HG02870 (cell line): Measurements from ENCODE around the gene BATF.

ENCODE experiments used
- ATAC-seq: cut with Tn5 transposase; IDR thresholded peaks from one replicate; pipeline ENCODE4 v1.9.1; 2021; ENCODE audit warnings: mild to moderate bottlenecking, moderate library complexity; ENCODE audit not compliant: unreplicated experiment

Gene BATF

DNA sequence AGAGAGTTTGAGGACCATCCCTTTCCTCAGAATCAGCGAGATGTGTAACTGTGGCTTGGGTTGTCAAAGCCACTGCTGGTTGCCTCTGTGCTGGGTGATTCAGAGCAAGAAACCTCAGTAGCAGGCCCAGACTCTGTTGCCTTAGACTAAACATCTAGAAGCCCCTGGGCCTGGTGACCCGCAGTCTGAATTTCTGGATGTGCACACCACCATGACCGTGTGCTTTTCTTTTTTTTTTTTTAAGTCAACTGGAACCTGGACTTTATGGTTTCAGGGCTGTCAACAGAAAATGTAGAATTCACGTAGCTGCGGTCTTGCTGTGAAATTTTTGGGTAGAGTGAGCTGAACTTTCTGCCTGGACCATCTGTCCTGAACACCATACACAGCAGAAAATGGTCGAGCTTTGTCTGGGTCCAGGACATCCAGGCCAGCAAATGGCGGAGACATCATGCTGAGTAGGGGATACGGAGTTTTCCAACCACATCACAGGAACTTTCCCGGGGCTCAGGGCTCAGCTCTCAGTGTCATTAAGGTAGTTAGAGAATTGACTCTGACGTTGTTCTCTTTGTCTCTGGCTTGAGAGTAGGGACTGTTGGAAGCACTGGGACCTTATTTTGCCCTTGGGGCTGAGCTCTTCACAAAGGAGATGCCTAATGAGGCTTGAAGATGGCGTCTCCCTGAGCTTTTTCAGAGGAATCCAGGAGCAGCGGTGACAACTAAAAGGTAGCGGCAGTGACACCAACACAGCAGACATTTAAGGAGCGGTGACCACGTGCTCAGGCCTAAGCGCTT is 23.0 kb upstream of the BATF start:
- ATAC-seq: peak; percentile 60

DNA sequence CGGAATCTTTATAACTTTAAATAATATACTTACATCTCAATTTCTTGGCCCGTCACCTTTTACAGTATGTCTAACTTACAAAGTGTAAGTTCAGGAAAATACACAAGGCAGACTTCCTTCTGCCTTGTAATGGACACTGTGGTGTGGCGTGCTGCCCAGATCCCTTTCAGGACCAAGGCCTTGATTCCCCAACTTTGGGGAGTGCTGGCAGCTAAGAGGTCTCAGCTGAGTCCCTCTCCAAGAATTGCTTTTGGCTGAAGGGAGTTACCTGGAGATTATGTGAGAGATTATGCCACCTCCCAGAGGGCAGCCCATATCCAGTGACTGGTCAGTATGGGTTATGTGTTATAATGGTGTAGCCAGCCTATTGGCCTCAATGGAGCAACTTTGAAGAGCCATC is 21.2 kb upstream of the BATF start:
- no peak for ATAC-seq

DNA sequence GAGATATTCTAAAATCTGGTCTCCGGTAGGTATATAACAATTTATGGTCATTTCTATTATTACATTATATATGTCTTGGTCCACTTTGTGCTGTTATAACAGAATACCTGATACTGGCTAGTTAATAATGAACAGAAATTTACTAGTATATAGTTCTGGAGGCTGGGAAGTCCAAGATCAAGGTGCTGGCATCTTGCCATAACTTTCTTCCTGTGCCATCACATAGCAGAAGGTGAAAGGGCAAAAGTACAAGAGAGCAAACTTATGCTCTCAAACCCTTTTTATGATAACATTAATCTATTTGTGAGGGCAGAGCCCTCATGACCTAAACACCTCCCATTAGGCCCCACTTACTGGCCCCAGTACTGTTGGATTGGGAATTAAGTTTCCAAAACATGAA is 17.9 kb upstream of the BATF start:
- no peak for ATAC-seq

DNA sequence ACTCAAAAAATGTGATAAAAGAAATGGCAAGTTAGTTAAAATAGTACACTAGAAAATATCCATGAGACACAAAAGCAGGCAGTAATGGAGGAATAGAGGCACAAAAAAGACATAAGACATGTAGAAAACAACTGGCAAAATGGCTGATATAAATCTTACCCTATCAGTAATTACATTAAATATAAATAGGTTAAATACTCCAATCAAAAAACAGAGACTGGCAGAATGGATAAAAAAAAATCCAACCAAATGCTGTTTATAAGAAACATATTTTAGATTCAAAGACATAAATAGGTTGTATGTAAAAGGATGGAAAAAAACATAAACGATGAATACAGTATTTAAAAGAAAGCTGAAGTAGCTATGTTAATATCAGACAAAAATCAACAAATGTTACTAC is 15.3 kb upstream of the BATF start:
- ATAC-seq: no peak

DNA sequence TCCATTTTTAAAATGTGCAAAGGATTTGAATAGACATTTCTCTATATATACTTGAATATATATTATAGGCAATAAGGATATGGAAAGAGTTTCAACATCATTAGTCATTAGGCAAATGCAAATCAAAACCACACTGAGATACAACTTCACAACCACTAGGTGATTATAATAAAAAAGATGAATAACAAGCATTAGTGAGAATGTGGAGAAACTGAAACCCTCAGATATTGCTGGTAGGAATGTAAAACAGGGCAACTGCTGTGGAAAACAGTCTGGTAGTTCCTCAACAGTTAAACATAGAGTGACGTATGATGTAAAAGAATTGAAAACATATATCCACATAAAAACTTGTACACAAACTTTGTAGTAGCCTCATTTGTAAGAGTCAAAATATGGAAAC is 11.7 kb upstream of the BATF start:
- no peak for ATAC-seq

DNA sequence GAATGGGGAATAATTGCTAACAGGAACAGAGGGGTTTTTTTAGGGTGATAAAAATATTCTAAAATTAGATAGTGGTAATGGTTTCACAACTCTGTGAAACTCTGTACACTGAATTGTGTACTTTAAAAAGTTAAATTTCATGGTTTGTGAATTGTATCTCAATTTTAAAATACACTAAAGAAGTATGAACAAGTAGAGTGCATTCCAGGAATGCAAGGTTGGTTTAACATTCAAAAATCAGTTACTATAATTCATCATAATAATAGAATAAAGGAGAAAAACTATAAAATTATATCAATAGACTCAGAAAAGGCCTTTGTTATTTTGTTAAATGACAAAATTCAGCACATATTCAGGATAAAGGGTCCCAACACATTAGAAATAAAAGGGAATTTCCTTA is 11.1 kb upstream of the BATF start:
- no peak for ATAC-seq

DNA sequence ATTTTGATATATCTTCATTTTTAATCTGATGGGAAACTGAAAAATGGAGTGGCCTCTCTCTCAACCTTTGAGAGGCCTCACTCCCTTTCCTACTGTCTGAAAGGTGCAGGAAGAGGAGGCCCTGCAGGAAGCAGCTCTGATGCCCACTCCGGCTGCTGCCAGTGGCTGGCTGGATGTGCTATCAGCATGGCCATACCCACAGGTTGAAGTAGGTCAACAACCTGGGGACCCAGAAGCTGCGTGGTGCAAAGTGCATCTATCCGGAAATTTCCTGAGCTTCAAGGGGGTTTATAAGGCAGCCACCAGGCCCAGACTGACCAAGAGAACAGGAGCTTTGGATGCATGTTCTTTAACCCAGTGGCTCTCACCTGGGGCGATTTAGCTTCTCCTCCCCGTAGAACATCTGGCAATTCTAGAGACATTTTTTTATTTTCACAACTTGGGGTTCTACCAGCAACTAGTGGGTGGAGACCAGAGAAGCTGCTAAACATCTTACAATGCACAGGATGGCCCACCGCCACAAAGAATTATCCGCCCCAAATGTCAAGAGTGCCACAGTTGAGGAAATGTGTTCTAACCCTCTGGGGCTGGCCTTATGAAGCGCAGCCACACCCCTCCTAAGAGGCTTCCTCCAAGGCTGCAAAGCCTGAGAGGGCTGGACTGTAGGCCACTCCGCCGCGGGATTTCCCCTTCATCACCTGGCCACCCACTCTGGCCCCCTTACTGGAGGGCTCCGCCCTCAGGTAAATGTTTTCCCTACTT is 8.2 kb upstream of the BATF start:
- peak; percentile 55 for ATAC-seq

DNA sequence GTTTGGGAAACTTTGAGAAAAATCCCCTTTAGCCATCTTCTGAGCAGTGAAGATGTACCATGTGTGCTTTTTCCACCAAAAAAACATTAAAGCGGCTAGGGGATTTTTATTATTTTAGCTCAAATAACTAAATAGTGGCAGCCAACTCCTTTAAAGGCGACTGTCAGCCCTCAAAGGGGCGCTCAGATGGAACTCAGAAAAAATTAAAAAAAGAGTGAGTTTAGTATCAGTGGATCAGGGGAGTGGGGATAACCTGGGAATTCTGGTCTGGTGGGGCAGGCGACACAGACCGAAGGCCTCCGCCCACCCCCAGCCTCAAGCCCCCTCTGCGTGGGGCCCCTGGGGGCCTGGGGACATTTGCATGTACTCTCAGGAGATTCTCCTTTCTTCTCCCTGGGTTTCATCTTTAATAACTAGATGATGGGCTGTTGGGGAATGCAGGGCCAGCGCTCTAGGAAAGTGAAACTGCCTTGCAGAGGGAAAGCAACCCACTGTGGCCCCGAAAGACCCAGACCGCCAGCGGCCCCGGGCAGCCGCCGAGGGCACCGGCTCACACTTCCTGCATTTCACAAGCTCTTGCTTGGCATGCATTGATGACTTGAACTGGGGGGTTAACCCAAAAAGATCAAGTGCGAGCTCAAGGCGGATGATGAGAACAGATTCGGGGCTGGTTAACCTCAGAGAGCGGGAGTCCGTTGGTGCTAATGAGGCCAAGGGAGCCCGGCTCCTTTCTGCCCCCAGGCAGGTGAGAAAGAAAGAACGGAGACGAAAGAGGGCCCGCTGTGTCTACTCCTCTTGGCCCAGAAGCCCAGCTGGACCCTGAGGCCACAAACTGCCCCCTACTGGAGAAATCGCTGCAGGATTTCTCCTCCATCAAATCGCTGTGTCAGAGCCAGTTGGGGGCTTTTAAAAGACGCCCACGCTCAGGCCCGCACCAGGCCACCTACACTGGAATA is 7.3 kb upstream of the BATF start:
- ATAC-seq: peak; percentile 28

DNA sequence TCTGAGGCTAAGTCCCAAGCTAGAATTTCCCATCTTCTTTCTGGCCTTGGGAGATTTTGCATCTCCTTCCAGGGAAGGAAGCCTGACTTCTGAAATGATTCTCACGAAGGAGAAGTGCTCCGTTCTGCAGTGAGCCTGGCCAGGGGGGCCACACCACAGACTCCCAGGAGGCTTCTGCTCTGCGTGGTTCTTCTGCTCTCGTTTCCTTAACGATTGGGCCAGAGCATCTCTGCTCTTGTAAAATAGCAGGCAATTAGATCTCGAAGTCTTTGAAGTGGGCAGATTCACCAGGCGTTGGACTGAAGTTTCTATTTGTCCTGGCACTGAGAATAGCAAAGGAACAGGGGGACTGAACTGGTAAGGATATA is 6.7 kb upstream of the BATF start:
- peak; percentile 43 for ATAC-seq

DNA sequence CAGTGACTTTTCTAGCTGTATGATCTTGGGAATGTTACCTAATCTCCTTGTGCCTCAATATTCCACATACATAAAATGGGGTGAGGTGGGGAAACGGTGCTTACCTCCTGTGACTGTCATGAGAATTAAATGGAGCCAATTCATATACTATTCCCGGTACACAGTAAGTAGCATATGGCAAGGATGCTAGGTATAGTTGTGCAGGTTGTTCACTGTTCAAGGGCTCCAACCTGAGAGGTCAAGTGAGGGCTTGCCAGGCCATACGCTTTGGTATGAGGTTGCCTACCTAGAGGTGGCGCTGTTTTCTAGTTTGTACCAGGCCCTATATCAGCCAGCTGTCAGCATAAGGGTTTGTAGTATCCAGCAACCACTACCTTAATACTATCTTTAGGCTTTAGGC is 3.6 kb upstream of the BATF start:
- ATAC-seq: no peak

DNA sequence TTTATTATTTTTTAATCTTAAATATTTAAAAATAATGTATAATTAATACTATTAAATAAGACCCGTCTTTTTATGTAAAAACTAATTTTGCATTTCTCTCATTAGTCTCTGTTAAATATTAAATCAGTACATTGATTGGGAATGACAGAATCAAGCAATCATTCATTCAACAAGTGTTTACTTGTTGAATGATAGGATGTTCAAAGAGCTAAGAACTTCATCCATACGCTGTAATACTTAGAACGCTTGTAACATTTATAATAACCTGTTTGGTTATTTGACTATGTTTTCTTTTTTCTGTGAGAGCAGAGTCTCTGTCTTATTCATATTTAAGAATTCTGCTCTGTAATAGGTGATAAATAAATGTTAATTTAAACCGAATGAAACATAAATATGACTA is 2.9 kb upstream of the BATF start:
- ATAC-seq: no peak

DNA sequence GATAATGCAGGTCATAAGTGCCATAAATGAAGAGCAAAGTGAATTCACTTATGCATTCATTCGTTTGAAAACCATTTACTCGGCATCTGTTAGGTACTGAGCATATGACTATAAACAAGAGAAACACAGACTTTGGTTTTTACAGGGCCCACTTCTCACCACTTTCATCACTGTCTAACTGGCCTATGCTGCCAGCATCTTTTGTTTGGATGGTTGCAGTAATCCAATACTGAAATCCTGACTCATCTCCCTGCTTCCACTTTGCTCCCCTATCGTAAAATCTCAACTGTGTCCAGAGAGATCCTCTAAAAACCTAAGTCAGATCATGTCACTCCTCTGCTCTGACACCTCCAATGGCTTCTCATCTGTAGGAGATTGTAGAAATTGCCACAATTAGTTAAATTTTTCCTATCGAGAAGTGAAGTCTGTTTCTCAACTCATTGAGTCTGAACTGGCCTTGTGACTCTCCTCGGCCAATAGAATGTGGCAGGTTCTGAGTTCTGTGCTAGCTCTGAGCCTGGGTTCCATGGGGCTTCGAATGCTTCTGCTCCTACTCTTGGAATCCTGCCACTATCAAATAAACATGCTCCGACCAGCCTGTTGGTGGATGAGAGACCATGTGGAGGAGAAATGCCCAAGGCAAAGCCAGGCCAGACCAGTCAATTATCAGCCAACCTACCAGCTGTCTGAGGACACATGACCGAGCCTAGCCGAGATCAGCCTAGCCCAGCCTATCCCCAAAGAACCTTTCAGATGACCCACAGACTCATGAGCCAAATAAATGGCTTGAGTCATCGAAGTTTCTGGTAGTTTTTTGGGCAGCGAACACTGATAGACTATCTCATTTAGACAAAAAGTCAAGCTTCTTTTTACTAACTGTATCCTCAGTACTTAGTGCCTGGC is 2.2 kb upstream of the BATF start:
- no peak for ATAC-seq

DNA sequence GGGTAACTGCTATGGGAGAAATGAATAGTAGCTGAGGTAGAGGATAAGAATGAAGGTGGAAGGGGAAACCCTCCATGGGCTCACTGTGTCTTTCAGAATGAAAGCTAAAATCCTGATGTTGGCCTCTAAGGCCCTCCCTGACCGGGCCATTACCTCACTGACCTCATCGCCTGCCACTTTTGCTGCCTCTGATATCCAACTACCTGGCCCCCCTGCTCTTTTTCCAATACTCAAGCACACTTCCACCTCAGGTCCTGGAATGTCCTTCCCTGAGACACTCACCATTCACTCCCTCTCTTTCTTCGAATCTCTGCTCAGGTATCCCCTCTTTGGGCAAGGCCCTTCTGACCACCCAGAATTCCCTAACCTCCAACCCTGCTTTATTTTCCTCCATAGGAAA is 1.4 kb upstream of the BATF start:
- no peak for ATAC-seq

DNA sequence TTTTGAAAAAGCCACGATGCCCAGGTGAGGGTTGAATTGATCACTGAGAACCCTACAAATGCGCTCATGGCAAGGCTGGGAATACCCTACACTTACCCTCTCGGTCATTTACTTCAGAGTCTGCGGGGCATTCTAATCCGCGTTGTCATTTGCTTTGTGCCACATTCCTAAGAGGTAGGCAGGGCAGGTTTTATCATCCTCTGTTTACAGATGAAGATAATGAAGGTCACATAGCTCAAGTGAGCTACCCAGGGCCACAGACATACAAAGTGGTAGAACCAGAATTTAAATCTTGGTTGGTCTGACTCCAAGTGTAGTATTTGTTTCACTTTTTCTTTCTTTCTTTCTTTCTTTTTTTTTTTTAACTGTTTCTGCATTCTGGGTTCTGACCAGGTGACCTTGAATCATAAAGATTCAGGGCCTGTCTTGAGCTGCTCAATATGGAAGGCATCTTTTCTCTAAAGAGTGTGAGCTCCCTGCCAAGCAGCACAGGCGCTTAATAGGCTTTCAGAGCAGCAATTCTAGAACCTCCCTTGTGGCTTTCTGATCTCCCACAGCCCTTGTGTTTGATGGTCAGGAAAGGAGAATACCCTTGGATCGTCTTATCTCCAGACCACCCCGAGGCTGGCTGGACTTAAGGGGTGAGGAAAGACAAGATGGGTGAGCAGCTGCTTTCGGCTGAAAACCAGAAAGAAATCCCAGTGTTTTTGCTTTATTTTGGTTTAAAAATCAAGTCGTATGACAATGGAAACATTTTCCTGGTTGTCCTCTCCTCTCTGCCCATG is 662 bp upstream of the BATF start:
- ATAC-seq: no peak

DNA sequence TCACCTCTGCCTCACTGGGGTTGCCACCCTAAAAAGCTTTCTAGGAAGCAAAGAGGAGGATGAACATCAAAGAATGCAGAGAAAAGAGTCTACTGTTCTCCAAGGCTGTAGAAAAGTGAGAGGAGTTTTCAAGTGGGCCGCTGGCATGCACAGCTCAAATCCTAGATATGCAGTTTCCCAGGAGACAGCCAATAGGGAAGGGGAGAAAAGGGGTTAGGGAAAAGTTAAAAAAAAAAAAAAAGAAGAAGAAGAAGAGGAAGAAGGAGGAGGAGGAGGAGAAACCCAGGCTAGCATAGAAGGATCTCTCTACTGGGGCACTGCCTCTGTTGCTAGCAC is 682 bp downstream of the BATF start:
- no peak for ATAC-seq

DNA sequence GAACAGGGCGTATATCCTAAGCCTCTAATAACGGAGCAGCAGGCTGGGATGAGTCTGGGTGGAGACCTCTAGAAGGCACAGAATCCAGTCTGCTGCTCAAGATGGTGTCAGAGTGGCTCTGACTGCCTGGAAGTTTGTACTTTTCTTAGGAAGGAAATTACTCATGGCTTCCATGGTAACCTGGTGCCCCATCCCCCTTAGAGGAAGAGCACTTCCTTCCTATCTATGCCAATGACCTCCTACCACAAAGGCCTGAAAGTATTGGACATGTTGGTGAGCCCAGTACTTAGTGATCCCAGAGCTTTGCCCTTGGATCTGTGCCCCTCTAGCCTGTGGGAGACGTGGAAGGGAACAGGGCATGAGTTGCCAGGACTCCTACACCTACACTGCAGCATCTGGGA is 1.5 kb downstream of the BATF start:
- ATAC-seq: no peak

DNA sequence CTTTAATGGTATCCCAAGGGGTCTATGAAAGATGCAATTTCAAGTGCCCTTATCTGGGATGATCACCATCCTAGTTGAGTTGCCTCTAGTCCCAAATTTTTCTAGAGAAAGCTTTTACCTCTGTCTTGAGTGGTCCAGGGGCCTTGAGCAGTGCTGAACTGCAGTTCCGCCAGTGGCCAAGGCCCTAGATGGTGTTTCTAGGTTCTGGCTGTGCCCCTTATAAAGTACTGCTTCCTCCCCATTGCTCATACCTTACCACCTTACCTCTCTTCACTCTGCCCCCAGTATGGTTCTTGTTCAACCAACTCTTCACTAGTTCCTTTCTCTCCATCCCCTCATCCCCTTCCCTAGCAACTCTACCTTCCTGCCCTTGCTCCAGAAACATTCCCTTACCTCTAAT is 3.7 kb downstream of the BATF start:
- ATAC-seq: no peak

DNA sequence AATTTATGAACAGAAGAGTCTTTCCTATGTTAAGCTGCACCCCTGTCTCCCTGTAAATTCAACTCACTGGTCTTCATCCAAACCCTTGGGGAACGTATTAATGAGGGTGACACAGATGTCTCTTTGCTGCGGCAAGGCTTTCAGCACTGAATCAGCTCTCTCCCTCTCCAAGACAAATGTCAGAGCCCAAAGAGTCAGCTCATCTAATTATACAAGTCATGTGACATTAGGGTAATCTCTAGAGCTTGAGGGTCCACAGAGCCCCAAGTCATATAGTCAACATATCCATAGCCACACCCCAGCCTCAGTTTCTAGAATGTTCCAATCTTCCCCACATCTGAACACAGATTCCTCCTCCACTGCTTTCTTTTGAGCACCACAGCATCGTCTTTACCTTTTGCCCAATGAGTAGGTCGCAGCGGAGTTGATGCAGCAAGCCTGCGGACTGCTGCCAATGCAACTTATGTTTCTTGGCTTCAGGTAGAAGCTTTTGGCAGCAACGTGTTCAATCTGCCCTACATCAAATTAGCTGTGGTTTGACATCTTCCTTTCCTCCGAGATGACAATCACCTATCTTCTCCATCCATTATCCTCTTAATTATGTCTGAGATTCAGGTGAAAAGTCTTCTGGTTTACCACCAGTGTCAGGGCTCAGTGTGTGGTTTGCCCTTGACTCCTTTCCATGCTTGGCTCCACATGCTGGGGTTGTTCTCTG is 5.3 kb downstream of the BATF start:
- no peak for ATAC-seq

DNA sequence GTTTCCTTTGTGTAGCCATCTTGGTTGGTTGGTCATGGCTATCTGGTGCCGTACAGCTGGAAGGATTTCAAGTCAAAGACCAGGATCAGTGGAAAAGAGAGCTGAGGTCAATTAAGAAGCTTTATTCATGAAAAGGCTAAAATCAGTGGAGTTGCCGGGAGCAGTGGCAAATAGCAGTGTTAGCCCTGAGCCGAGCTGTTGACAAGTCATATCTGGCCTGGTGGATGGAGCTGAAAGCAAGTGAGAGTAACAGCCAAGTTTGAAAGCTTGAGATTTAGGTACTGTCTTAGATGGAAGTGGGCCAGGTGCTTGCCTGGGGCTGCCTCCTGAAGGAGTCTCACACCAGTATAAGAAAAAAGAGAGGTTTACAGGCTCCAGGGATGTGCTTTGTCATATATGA is 9.0 kb downstream of the BATF start:
- no peak for ATAC-seq
